ENCODE results near the gene FAM20C.

FAM20C gene

GRCh38 chr7:209906-210305 lies 17.5 kb downstream of the FAM20C start:
- DNase-seq (ENCODE audit: low read depth) = no peak

DNA sequence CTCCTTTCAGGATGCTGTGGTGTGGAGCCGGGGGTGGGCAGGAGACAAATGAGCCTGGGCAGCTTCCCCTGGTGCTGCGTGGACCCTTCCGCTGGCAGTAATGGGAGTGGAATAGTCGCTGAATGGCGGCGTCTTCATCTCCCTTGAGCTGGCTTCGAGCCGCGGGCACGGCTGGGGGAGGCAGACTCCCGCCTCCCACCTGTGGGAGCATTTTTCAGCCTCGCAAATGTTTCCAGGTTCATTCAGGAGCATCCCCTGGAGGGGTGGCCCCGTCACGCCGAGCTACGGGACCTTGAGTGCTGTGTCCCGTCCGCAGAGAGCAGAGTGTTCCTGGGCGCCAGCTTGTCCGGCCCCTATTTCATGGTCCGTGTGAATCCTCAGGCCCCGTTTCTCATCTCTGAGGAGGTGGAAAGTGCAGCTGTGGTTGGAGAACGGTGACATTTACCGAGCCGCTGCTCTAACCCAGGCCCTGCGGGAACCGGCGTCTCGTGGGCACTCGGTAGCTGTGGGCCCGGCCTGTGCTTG lies 18.1 kb downstream of the FAM20C start:
- DNase-seq (ENCODE audit: low read depth) = no peak

- DNase-seq (ENCODE audit: low read depth) = no peak
Measured at GRCh38 chr7:211033-211714, 18.8 kb downstream of the FAM20C start.

GRCh38 chr7:211715-212058 lies 19.3 kb downstream of the FAM20C start:
- DNase-seq (ENCODE audit: low read depth) = no peak

DNA sequence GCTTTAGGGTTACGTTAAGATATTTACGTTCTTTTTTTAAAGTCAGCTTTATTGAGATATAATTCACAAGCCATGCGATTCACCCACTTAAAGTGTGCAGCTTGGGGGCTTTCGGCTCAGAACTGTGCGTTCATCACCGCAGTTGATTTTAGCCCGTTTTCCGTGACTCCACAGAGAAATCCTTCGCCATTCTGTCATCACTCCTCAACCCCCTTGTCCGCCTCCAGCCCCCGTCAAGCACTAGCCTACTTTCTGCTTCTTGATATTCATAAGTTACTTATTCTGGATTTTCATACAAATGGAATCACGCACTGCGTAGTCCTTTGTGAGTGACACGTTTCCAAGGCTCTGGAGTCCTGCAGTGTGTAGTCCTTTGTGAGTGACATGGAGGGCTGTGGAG lies 20.4 kb downstream of the FAM20C start:
- DNase-seq (ENCODE audit: low read depth) = no peak

- DNase-seq (ENCODE audit: low read depth) = no peak
Measured at GRCh38 chr7:213324-213993, 21.1 kb downstream of the FAM20C start.

- DNase-seq (ENCODE audit: low read depth) = no peak
Measured at GRCh38 chr7:214410-215212, 22.2 kb downstream of the FAM20C start.

DNA sequence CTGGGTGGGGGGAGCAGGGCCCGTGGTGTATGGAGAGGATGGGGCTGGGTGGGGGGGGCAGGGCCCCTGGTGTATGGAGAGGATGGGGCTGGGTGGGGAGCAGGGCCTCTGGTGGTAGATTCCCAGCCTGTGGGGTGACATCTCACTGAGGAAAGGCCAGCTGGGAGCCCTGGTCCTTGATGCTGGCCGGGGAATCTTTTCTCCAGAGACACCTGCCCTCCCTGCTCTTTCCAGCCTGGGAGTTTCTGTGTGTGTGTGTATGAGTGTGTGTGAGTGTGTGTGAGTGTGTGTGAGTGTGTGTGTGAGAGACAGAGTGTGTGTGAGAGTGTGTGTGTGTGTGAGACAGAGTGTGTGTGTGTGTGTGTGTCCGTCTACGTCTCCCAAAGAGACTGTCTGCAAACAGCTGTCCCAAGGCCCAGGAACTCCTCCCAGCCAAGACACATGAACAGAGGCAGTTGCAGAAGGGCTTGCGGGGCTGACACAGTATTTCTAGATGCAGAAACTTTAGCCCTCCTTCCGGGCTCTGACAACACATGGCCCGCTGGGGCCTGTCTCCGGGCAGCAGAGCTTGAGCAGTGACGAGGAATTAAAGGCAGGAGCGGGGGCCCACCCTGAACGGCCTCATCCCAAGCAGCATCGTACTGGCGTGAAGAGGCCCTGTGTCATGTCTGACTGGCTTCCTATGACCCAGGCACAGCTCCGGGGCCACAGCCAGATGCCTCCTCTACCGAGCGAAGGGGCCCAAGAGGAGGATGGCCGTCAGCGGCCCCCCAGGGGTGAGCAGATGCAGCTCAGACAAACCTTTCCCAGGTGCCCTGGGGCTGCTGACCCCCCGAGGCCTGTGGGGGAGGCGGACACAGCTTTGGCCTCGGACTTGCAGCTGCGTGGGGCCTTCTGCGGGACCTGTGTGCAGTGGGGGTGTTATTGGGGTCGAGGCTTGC lies 24.3 kb downstream of the FAM20C start:
- no peak for DNase-seq (ENCODE audit: low read depth)

DNA sequence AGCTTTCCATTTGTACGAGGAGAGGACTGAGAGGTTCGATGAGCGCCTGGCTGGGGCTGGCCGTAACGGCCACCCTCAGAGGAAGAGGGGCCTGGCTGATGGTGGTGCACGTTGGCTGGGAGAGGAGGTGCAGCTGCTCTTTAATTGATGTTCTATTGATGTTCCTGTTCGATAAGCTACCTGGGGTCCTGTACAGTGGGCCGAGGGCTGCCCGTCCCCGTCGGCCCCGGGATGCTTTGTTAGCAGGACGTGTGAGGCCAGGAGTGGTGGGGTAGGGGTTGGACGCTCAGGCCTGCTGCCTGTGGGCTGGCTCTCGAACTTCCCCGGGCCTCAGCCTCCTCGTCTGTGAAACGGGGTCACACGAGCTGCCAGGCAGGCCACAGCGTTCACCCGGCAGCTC lies 25.4 kb downstream of the FAM20C start:
- no peak for DNase-seq (ENCODE audit: low read depth)

- DNase-seq (ENCODE audit: low read depth) = no peak
Measured at GRCh38 chr7:218316-218715, 25.9 kb downstream of the FAM20C start.

DNA sequence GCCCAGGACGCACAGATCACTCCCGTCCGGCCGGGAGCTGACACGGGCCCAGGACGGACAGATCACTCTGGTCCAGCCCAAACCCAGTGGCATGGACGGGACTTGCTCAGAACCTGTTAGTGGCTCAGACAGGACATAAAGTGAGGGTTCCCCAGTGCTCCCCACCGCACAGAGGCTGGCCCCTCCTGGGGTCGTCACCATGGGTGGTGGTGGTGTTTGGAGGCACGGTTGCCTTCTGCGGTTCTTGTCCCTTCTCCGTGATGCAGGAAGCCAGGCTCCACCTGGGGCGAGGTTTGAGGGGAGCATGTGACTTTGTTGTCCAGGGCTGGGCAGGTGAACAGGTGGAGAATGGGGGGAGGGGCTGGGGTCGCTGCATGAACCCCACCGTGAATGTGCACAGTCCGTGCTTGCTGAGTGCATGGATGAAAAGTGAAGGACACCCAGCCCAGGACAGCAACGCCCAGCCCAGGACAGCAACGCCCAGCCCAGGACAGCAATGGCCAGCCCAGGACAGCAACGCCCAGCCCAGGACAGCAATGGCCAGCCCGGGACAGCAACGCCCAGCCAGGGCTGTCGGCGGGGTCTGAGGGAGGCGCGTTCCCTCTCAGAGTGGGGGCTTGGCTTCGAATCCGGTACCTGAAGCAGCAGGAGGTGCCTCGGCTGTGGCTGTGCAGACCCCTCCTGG lies 26.7 kb downstream of the FAM20C start:
- no peak for DNase-seq (ENCODE audit: low read depth)

DNA sequence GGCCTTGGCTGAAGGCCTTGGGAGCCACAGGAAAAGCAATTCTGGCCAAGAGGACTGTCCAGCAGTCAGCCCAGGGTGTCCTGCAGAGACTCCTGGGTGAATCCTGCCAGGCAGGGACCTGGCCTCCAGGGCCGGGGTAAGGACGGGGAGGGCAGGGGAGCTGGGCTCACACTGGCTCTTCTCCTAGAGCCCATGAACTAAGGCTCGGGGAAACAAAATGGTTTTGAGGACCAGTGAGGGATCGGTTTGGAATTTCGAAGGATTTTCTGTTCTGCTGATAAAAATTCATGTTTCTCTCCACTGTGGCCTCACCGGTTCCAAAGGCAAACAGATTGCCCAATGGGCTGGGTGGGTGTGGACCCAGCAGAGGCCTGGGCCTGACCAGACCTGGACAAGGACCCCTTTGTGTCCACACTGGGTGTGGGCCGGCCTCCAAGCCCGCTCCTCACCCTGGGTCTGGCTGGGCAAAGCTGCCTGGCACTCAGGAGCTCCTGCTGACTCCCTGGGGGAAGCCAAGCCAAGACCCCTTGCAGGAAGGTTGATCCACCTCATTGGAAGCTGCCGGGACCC lies 27.3 kb downstream of the FAM20C start:
- no peak for DNase-seq (ENCODE audit: low read depth)

- DNase-seq (ENCODE audit: low read depth) = no peak
Measured at GRCh38 chr7:220151-220841, 27.9 kb downstream of the FAM20C start.

- DNase-seq (ENCODE audit: low read depth) = no peak
Measured at GRCh38 chr7:221978-222715, 29.8 kb downstream of the FAM20C start.

GRCh38 chr7:222716-223041 lies 30.3 kb downstream of the FAM20C start:
- no peak for DNase-seq (ENCODE audit: low read depth)

GRCh38 chr7:223118-223800 lies 30.9 kb downstream of the FAM20C start:
- DNase-seq (ENCODE audit: low read depth) = no peak

GRCh38 chr7:223861-224260 lies 31.5 kb downstream of the FAM20C start:
- DNase-seq (ENCODE audit: low read depth) = no peak

GRCh38 chr7:226281-226895 lies 34.0 kb downstream of the FAM20C start:
- DNase-seq (ENCODE audit: low read depth) = no peak

GRCh38 chr7:227926-228325 lies 35.6 kb downstream of the FAM20C start:
- no peak for DNase-seq (ENCODE audit: low read depth)
